ENCODE measurements around the gene CREBL2. TPM values are rescaled to one million over a fixed set of nuclear protein-coding genes. Genes with fewer than 3 reads are reported as not detected.
"Not testable (repeated sequence)": the region's sequence is repeated elsewhere in the genome, so short reads cannot be mapped to it uniquely, and the experiment has no call there.

The CREBL2 gene
- polyA plus RNA-seq, 1 experiment: 15.4 TPM

GRCh38 chr12:12564911-12565310, 46.8 kb upstream of the CREBL2 start:
- ChIA-PET POLR2A (no interaction called here), CTCF (interaction anchor here (0.6 to 2.6 kb wide), 14 partner anchors 7 to 232 kb away, joined by 3 to 35 read pairs (median 5); partner anchors contain the start of gene GPR19)
- Histone ChIP-seq H3K27me3 (ENCODE audit: control insufficient read depth, insufficient read depth, low read length) (no peaks in the 10 kb centered on the region), H3K36me3 (ENCODE audit: control insufficient read depth, insufficient read depth, low read length) (no peaks in the 10 kb centered on the region), H3K4me3 (ENCODE audit: low read depth, low read length) (no peak overlapping the region)
- no peak for DNase-seq (ENCODE audit: low read depth)
- no peak for TF ChIP-seq CTCF (IDR thresholded peaks at IDR 0.05; ENCODE audit: insufficient read depth, low read depth, low read length)

DNA sequence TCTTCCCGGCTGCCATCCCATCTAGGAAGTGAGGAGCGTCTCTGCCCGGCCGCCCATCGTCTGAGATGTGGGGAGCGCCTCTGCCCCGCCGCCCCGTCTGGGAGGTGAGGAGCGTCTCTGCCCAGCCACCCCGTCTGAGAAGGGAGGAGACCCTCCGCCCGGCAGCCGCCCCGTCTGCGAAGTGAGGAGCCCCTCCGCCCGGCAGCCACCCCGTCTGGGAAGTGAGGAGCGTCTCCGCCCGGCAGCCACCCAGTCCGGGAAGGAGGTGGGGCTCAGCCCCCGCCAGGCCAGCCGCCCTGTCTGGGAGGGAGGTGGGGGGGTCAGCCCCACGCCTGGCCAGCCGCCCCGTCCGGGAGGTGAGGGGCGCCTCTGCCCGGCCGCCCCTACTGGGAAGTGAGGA, 45.7 kb upstream of the CREBL2 start:
- DNase-seq (ENCODE audit: low read depth); CTCF ChIA-PET; POLR2A ChIA-PET: not testable (repeated sequence)

GRCh38 chr12:12572659-12573058, 39.0 kb upstream of the CREBL2 start:
- Histone ChIP-seq H3K27me3 (ENCODE audit: control insufficient read depth, insufficient read depth, low read length) (no peaks in the 10 kb centered on the region), H3K36me3 (ENCODE audit: control insufficient read depth, insufficient read depth, low read length) (no peaks in the 10 kb centered on the region), H3K4me3 (ENCODE audit: low read depth, low read length) (no peak overlapping the region)
- ChIA-PET POLR2A (no interaction called here), CTCF (interaction anchor here (2.3 kb wide), 1 partner anchor 9 kb away, joined by 12 read pairs; no protein-coding TSS in a partner anchor)
- no peak for DNase-seq (ENCODE audit: low read depth)
- TF ChIP-seq CTCF (IDR thresholded peaks at IDR 0.05; ENCODE audit: insufficient read depth, low read depth, low read length): no peak

More for the DNA sequence above, 45.7 kb upstream of the CREBL2 start:
- H3K27me3 ChIP-seq (ENCODE audit: control insufficient read depth, insufficient read depth, low read length); H3K4me3 ChIP-seq (ENCODE audit: low read depth, low read length); H3K36me3 ChIP-seq (ENCODE audit: control insufficient read depth, insufficient read depth, low read length): not testable (repeated sequence)

DNA sequence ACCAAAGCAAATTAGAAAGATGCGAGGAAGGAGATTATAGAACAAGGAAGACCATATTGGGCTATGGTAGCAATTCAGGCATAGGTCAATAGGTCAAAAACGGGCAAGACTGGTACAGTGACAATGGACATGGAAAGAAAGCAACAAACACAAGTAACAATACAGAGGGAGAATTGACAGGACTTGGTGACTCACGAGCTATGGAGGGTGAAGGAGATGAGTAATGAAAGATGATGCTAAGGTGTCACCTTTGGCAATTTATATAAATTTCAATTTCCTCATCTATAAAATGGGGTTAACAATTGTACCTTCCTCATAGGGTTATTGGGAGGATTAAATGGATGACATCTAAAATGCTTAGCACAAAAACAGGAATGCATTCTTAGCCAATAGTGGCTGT, 33.9 kb upstream of the CREBL2 start:
- Histone ChIP-seq H3K27me3 (ENCODE audit: control insufficient read depth, insufficient read depth, low read length) (no peaks in the 10 kb centered on the region), H3K36me3 (ENCODE audit: control insufficient read depth, insufficient read depth, low read length) (no peaks in the 10 kb centered on the region), H3K4me3 (ENCODE audit: low read depth, low read length) (no peak overlapping the region)
- TF ChIP-seq CTCF (IDR thresholded peaks at IDR 0.05; ENCODE audit: insufficient read depth, low read depth, low read length): no peak
- DNase-seq (ENCODE audit: low read depth): no peak
- CTCF ChIA-PET: interaction anchor here (1.8 kb wide), 1 partner anchor 14 kb away, joined by 4 read pairs; no protein-coding TSS in a partner anchor
- POLR2A ChIA-PET: no interaction called here

GRCh38 chr12:12580716-12581115, 31.0 kb upstream of the CREBL2 start:
- H3K27me3 ChIP-seq (ENCODE audit: control insufficient read depth, insufficient read depth, low read length); DNase-seq (ENCODE audit: low read depth); H3K4me3 ChIP-seq (ENCODE audit: low read depth, low read length); H3K36me3 ChIP-seq (ENCODE audit: control insufficient read depth, insufficient read depth, low read length); POLR2A ChIA-PET: not testable (repeated sequence)
- CTCF ChIA-PET: interaction anchor here (1.3 kb wide), 1 partner anchor 16 kb away, joined by 3 read pairs; no protein-coding TSS in a partner anchor

DNA sequence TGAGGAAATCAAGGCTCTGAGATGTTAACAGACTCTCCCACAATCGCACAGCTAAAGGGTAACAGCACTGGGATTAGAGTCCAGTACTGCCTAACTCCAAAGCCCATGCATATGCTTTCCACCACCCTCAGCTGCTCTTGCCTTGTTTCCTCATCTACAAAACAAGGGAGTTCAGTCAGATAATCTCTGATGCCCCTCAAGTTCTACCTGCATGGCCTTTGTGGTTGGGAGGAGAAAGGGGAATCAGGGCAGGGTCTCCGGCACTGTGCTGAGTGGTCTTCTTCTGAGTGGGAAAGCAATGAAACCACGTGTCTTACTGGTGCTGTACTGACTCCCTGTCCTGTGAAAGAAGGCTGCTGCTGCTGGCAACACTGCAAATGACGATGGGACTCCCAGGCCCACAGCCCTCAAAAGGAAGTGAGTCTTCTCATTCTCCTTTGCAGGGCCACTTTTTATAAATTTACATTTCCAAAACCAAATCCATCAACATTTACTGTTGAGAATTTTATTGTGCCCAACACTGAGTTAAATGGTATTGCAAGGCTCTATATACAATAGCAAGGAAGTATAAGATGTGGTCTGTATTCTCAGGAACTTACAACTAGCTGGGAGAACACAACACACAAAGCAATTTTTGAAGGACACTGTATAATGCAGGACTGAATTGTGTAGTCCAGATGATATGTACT, 29.3 kb upstream of the CREBL2 start:
- no peak for DNase-seq (ENCODE audit: low read depth)
- Histone ChIP-seq H3K36me3 (ENCODE audit: control insufficient read depth, insufficient read depth, low read length) (no peaks in the 10 kb centered on the region), H3K4me3 (ENCODE audit: low read depth, low read length) (no peak overlapping the region), H3K27me3 (ENCODE audit: control insufficient read depth, insufficient read depth, low read length) (no peaks in the 10 kb centered on the region)
- TF ChIP-seq CTCF (IDR thresholded peaks at IDR 0.05; ENCODE audit: insufficient read depth, low read depth, low read length): no peak
- CTCF ChIA-PET: interaction anchor here (0.8 kb wide), 1 partner anchor 19 kb away, joined by 4 read pairs; no protein-coding TSS in a partner anchor
- POLR2A ChIA-PET: no interaction called here

All from BJ (cell line).